ENCODE measurements around the gene LRP4. TPM values are rescaled to one million over a fixed set of nuclear protein-coding genes. Genes with fewer than 3 reads are reported as not detected.
A peak's percentile ranks its signal among the peaks of the same experiment; 100 is the strongest.

The LRP4 gene
- total and polyA plus RNA-seq, 12 donors, result 6.7 to 33.2 (median 18.7) TPM

GRCh38 chr11:46906609-46907041 lies 11.7 kb downstream of the LRP4 start:
- ATAC-seq (no peak), DNase-seq (no peak)
- peak overlapping the region in 2 of 10 donors; percentile 22 to 35 for H3K27ac ChIP-seq
- TF ChIP-seq, protein P1, sequence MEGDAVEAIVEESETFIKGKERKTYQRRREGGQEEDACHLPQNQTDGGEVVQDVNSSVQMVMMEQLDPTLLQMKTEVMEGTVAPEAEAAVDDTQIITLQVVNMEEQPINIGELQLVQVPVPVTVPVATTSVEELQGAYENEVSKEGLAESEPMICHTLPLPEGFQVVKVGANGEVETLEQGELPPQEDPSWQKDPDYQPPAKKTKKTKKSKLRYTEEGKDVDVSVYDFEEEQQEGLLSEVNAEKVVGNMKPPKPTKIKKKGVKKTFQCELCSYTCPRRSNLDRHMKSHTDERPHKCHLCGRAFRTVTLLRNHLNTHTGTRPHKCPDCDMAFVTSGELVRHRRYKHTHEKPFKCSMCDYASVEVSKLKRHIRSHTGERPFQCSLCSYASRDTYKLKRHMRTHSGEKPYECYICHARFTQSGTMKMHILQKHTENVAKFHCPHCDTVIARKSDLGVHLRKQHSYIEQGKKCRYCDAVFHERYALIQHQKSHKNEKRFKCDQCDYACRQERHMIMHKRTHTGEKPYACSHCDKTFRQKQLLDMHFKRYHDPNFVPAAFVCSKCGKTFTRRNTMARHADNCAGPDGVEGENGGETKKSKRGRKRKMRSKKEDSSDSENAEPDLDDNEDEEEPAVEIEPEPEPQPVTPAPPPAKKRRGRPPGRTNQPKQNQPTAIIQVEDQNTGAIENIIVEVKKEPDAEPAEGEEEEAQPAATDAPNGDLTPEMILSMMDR (IDR thresholded peaks at IDR 0.05), result no peak
- no peak overlapping the region for H3K4me3 ChIP-seq
- WGBS, 2 donors, result 27 to 31% methylated on average over 13 of the region's 13 CpGs
- no peaks in the 10 kb centered on the region for H3K27me3 ChIP-seq
- H3K36me3 ChIP-seq, result no peaks in the 10 kb centered on the region
- intact Hi-C loops (cut with DNase I), result no loop called here
- H3K9me3 ChIP-seq, result no peaks in the 10 kb centered on the region
- H3K4me1 ChIP-seq, result peaks cover 0 to 21% (median 2%) of the 10 kb centered on the region in 9 donors

GRCh38 chr11:46905806-46906205 lies 12.5 kb downstream of the LRP4 start:
- intact Hi-C loops (cut with DNase I), result no loop called here
- ATAC-seq, result no peak
- H3K4me3 ChIP-seq, result no peak overlapping the region
- no peak for DNase-seq
- no peaks in the 10 kb centered on the region for H3K27me3 ChIP-seq
- peaks cover 0 to 21% (median 2%) of the 10 kb centered on the region in 9 donors for H3K4me1 ChIP-seq
- TF ChIP-seq, protein P1 (IDR thresholded peaks at IDR 0.05), result no peak
- H3K9me3 ChIP-seq, result no peaks in the 10 kb centered on the region
- 74% methylated on average over 5 of the region's 5 CpGs for WGBS, 2 donors
- H3K36me3 ChIP-seq, result no peaks in the 10 kb centered on the region
- no peak overlapping the region for H3K27ac ChIP-seq

DNA sequence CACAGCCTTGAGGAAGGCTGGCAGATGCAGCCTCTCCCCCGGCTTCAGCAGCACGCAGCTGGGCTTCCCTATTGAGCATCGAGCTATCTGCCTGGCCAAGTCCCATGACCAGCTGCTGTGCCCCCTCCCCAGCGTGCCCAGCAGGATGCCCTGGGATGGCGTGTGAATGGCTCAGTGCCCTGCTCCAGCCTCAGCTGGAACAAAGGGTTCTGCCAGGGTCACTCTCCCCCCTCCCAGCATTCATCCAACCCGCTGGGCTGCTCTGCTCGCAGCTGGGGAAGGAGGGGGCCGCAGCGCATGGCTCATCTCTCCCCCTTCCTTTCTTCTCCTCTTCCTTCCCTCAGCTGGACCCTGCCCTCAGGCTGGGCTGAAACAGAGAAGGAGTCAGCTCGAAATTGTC lies 14.5 kb downstream of the LRP4 start:
- DNase-seq, result peak in 1 of 2 donors; percentile 57
- TF ChIP-seq, protein P1 (IDR thresholded peaks at IDR 0.05), result no peak
- no peak overlapping the region for H3K4me3 ChIP-seq
- intact Hi-C loops (cut with DNase I), result no loop called here
- peaks cover 0 to 10% (median 0%) of the 10 kb centered on the region in 9 donors for H3K36me3 ChIP-seq
- H3K9me3 ChIP-seq, result no peaks in the 10 kb centered on the region
- peaks cover 0 to 21% (median 2%) of the 10 kb centered on the region in 9 donors for H3K4me1 ChIP-seq
- peak; percentile 57 to 98 (median 84) for ATAC-seq
- 51 to 64% methylated on average over 10 of the region's 10 CpGs for WGBS, 2 donors
- no peaks in the 10 kb centered on the region for H3K27me3 ChIP-seq
- H3K27ac ChIP-seq, result peak overlapping the region in 1 of 10 donors; percentile 63

- no peak for DNase-seq
- no peak overlapping the region for H3K27ac ChIP-seq
- H3K4me1 ChIP-seq, result peaks cover 0 to 21% (median 2%) of the 10 kb centered on the region in 9 donors
- ATAC-seq, result no peak
- WGBS, 2 donors, result 87 to 91% methylated on average over 6 of the region's 6 CpGs
- H3K27me3 ChIP-seq, result no peaks in the 10 kb centered on the region
- H3K36me3 ChIP-seq, result peaks cover 0 to 12% (median 0%) of the 10 kb centered on the region in 9 donors
- no peak overlapping the region for H3K4me3 ChIP-seq
- intact Hi-C loops (cut with DNase I), result no loop called here
- TF ChIP-seq, protein P1 (IDR thresholded peaks at IDR 0.05), result no peak
- H3K9me3 ChIP-seq, result no peaks in the 10 kb centered on the region
Measured at GRCh38 chr11:46902694-46903093, 15.7 kb downstream of the LRP4 start.

All from heart right ventricle (tissue), 16 donors.